GM12878 (cell line): Measurements from ENCODE around the gene C1orf174.

Source experiments
- EZH2 ChIP-seq: IDR thresholded peaks from 2 replicates; pipeline ENCODE4 v1.6.1; 2012; ENCODE audit warnings: low read depth, mild to moderate bottlenecking, control low read depth, inconsistent platforms, low read length, borderline replicate concordance; ENCODE audit not compliant: control insufficient read depth
- JUND ChIP-seq: IDR thresholded peaks from 2 replicates; pipeline ENCODE4 v1.6.1; 2012; ENCODE audit warnings: low read depth, mild to moderate bottlenecking, low read length, improper control_type of control experiment, moderate library complexity
- POLR2A ChIP-seq: IDR thresholded peaks from 2 replicates; pipeline ENCODE4 v1.6.1; 2011; ENCODE audit warnings: low read depth, mild to moderate bottlenecking, low read length
- RCOR1 ChIP-seq: conservative IDR thresholded peaks from 2 replicates; pipeline ENCODE4 v1.6.1; 2012; ENCODE audit warnings: low read depth, low read length, improper control_type of control experiment
- RELA ChIP-seq: fragments of 450-650 bp; IDR thresholded peaks from 2 replicates; pipeline ENCODE4 v1.8.0; 2014; ENCODE audit warnings: borderline replicate concordance; ENCODE audit not compliant: partially characterized antibody
- SREBF2 ChIP-seq: IDR thresholded peaks from 2 replicates; pipeline ENCODE4 v1.6.1; 2012; ENCODE audit warnings: mild to moderate bottlenecking, low read length
- ZNF687 ChIP-seq: fragments of 450-650 bp; IDR thresholded peaks from 2 replicates; pipeline ENCODE4 v1.6.1; 2017; ENCODE audit warnings: mild to moderate bottlenecking, moderate library complexity
- TF ChIP-seq, protein P1 (sequence below), 3 experiments: IDR thresholded peaks in 2 of 3; conservative IDR thresholded peaks in 1 of 3; 2 replicates each; pipeline ENCODE4 v1.5.1; 2011; ENCODE audit warnings: low read depth in 3 of 3, low read length in 3 of 3, mild to moderate bottlenecking in 3 of 3, control low read depth in 2 of 3, moderate library complexity in 2 of 3, inconsistent platforms in 1 of 3, mixed read lengths in 1 of 3; ENCODE audit not compliant: control insufficient read depth in 2 of 3, insufficient read depth in 1 of 3; ENCODE audit errors: extremely low read depth in 1 of 3

- TF ChIP-seq RELA (no peak), POLR2A (no peak), EZH2 (no peak), JUND (no peak), SREBF2 (no peak), ZNF687 (no peak), RCOR1 (no peak)
- TF ChIP-seq, protein P1, sequence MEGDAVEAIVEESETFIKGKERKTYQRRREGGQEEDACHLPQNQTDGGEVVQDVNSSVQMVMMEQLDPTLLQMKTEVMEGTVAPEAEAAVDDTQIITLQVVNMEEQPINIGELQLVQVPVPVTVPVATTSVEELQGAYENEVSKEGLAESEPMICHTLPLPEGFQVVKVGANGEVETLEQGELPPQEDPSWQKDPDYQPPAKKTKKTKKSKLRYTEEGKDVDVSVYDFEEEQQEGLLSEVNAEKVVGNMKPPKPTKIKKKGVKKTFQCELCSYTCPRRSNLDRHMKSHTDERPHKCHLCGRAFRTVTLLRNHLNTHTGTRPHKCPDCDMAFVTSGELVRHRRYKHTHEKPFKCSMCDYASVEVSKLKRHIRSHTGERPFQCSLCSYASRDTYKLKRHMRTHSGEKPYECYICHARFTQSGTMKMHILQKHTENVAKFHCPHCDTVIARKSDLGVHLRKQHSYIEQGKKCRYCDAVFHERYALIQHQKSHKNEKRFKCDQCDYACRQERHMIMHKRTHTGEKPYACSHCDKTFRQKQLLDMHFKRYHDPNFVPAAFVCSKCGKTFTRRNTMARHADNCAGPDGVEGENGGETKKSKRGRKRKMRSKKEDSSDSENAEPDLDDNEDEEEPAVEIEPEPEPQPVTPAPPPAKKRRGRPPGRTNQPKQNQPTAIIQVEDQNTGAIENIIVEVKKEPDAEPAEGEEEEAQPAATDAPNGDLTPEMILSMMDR (IDR thresholded peaks at IDR 0.05 in 2 of 3, conservative IDR thresholded peaks at IDR 0.05 in 1 of 3; ENCODE audit: control insufficient read depth in 2 of 3, extremely low read depth in 1 of 3, insufficient read depth in 1 of 3, low read depth in 3 of 3, low read length in 3 of 3): no peak
Observed at GRCh38 chr1:3909615-3910014, 9.5 kb upstream of the C1orf174 start.
